Measurements from ENCODE around the gene RUNX3. TPM values are rescaled to one million over a fixed set of nuclear protein-coding genes. Genes with fewer than 3 reads are reported as not detected.

Gene RUNX3
- total and polyA plus RNA-seq, 2 donors (not counting 1 experiment from before 2014, with no cell fraction given): 86.0 to 127 TPM

DNA sequence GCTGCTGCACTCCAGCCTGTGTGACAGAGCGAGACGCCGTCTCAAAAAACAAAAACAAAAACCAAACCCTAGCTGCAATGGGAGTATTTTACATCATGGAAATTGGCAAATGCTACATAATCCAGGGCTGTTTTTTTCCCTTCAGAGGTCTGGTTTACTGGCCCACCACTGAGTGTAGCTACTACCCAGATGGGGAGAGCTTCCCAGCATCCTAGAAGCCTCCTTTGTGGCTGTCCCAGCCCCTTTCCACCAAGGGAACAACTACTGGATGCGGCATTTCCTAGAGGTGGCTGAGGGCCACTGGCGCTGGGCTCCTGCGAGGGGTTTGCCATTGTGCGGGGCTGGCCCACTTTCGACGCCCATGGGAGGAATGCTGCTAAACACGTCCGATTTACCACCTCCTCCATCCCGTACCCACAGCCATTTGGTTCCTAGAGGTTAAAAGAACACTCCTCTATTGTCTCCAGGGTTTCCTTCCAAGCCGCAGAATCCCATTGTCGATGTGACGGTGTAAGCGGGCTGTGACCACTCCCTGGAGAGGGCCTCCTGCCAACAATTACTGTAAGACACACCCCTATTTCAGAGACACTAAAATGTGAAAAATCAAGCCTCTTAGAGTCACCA, 55.4 kb downstream of the RUNX3 start:
- Histone ChIP-seq H3K9ac (ENCODE audit: low read length) (no peak overlapping the region), H2AFZ (ENCODE audit: insufficient read depth, low read depth, low read length, poor library complexity, severe bottlenecking) (no peak overlapping the region), H3K4me1 (ENCODE audit: control insufficient read depth in 2 of 2, insufficient read depth in 2 of 2, low read length in 2 of 2) (peaks cover 11 to 24% of the 10 kb centered on the region in 2 donors), H3K36me3 (replicated peaks in 1 of 2; ENCODE audit: control extremely low read depth in 1 of 2, control insufficient read depth in 1 of 2, extremely low read depth in 1 of 2, insufficient read depth in 2 of 2, low read length in 1 of 2) (no peaks in the 10 kb centered on the region), H3K27ac (ENCODE audit: low read length in 2 of 2) (no peak overlapping the region), H3K27me3 (replicated peaks in 1 of 4; ENCODE audit: control extremely low read depth in 1 of 4, control insufficient read depth in 3 of 4, insufficient read depth in 4 of 4, low read length in 3 of 4) (peaks cover 0 to 20% (median 6%) of the 10 kb centered on the region in 4 experiments), H3K79me2 (ENCODE audit: control insufficient read depth, insufficient read depth, low read length) (no peaks in the 10 kb centered on the region), H3K9me3 (ENCODE audit: control extremely low read depth in 1 of 3, control insufficient read depth in 2 of 3, insufficient read depth in 1 of 3, low read length in 2 of 3) (no peaks in the 10 kb centered on the region), H4K20me1 (ENCODE audit: control insufficient read depth, insufficient read depth, low read length, poor library complexity, severe bottlenecking) (no peaks in the 10 kb centered on the region), H3K4me2 (replicated peaks; ENCODE audit: low read depth, low read length, poor library complexity, severe bottlenecking) (no peak overlapping the region), H3K4me3 (ENCODE audit: control extremely low read depth in 1 of 5, extremely low read depth in 1 of 5, insufficient read depth in 1 of 5, low read depth in 2 of 5, low read length in 4 of 5) (no peak overlapping the region)
- TF ChIP-seq, protein P1, sequence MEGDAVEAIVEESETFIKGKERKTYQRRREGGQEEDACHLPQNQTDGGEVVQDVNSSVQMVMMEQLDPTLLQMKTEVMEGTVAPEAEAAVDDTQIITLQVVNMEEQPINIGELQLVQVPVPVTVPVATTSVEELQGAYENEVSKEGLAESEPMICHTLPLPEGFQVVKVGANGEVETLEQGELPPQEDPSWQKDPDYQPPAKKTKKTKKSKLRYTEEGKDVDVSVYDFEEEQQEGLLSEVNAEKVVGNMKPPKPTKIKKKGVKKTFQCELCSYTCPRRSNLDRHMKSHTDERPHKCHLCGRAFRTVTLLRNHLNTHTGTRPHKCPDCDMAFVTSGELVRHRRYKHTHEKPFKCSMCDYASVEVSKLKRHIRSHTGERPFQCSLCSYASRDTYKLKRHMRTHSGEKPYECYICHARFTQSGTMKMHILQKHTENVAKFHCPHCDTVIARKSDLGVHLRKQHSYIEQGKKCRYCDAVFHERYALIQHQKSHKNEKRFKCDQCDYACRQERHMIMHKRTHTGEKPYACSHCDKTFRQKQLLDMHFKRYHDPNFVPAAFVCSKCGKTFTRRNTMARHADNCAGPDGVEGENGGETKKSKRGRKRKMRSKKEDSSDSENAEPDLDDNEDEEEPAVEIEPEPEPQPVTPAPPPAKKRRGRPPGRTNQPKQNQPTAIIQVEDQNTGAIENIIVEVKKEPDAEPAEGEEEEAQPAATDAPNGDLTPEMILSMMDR (IDR thresholded peaks at IDR 0.05): no peak
- no peak for TF ChIP-seq EZH2 (IDR thresholded peaks at IDR 0.05; ENCODE audit: borderline replicate concordance, insufficient read depth, low read depth, low read length, poor library complexity, severe bottlenecking)
- ATAC-seq (ENCODE audit: low read depth): no peak
- 90% methylated on average over 12 of the region's 16 CpGs for WGBS (ENCODE audit: insufficient coverage)
- peaks cover 17% of the 10 kb centered on the region for H3K4me1 Mint-ChIP-seq
- POLR2A ChIA-PET: interaction anchor here (0.6 kb wide), 2 partner anchors 20 to 356 kb away, joined by 4 to 8 read pairs; no protein-coding TSS in a partner anchor
- CTCF ChIA-PET: interaction anchor here (0.9 to 1.0 kb wide), 2 partner anchors 22 to 186 kb away, joined by 3 read pairs; no protein-coding TSS in a partner anchor
- DNase-seq: no peak
- no peaks in the 10 kb centered on the region for H3K9me3 Mint-ChIP-seq (ENCODE audit: insufficient read depth)
- peaks cover 21% of the 10 kb centered on the region for H3K27me3 Mint-ChIP-seq
- no peak overlapping the region for H3K4me3 Mint-ChIP-seq
- intact Hi-C loops (cut with micrococcal nuclease): no loop called here
- H3K27ac Mint-ChIP-seq: no peak overlapping the region

DNA sequence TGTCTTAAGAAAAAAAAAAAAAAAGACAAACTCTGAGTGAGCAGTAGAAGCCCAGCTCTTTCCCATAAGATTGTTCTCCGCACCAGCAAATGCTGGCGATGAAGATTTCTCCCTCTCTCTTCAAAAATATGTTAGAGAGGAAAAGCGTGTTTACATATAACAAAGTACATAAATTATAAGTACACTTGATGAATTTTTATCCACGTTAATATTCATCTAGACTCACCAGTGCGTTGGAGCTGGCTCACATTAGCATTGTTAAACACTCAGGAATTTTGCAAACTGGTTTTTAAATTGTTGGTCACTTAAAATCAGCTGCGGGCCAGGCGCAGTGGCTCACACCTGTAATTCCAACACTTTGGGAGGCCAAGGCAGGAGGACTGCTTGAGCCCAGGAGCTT, 56.0 kb downstream of the RUNX3 start:
- TF ChIP-seq, protein P1 (IDR thresholded peaks at IDR 0.05): no peak
- TF ChIP-seq EZH2 (IDR thresholded peaks at IDR 0.05; ENCODE audit: borderline replicate concordance, insufficient read depth, low read depth, low read length, poor library complexity, severe bottlenecking): no peak
- H3K4me3 ChIP-seq (ENCODE audit: control extremely low read depth in 1 of 5, extremely low read depth in 1 of 5, insufficient read depth in 1 of 5, low read depth in 2 of 5, low read length in 4 of 5): no peak overlapping the region
- H4K20me1 ChIP-seq (ENCODE audit: control insufficient read depth, insufficient read depth, low read length, poor library complexity, severe bottlenecking): no peaks in the 10 kb centered on the region
- no peak overlapping the region for H3K9ac ChIP-seq (ENCODE audit: low read length)
- intact Hi-C loops (cut with micrococcal nuclease): no loop called here
- no peak overlapping the region for H2AFZ ChIP-seq (ENCODE audit: insufficient read depth, low read depth, low read length, poor library complexity, severe bottlenecking)
- CTCF ChIA-PET: interaction anchor here (0.9 to 1.0 kb wide), 2 partner anchors 23 to 185 kb away, joined by 3 read pairs; no protein-coding TSS in a partner anchor
- WGBS (ENCODE audit: insufficient coverage): 100% methylated on average over 2 of the region's 7 CpGs
- Mint-ChIP-seq H3K4me1 (peaks cover 18% of the 10 kb centered on the region), H3K27ac (no peak overlapping the region), H3K9me3 (ENCODE audit: insufficient read depth) (no peaks in the 10 kb centered on the region), H3K27me3 (peaks cover 22% of the 10 kb centered on the region), H3K4me3 (no peak overlapping the region)
- no peak for DNase-seq
- POLR2A ChIA-PET: interaction anchor here (0.6 to 0.7 kb wide), 3 partner anchors 20 to 394 kb away, joined by 4 to 8 read pairs (median 4); no protein-coding TSS in a partner anchor
- no peak for ATAC-seq (ENCODE audit: low read depth)
- no peak overlapping the region for H3K4me2 ChIP-seq (replicated peaks; ENCODE audit: low read depth, low read length, poor library complexity, severe bottlenecking)
- no peaks in the 10 kb centered on the region for H3K9me3 ChIP-seq (ENCODE audit: control extremely low read depth in 1 of 3, control insufficient read depth in 2 of 3, insufficient read depth in 1 of 3, low read length in 2 of 3)
- H3K79me2 ChIP-seq (ENCODE audit: control insufficient read depth, insufficient read depth, low read length): no peaks in the 10 kb centered on the region
- H3K27me3 ChIP-seq (replicated peaks in 1 of 4; ENCODE audit: control extremely low read depth in 1 of 4, control insufficient read depth in 3 of 4, insufficient read depth in 4 of 4, low read length in 3 of 4): peaks cover 0 to 20% (median 5%) of the 10 kb centered on the region in 4 experiments
- H3K4me1 ChIP-seq (ENCODE audit: control insufficient read depth in 2 of 2, insufficient read depth in 2 of 2, low read length in 2 of 2): peaks cover 11 to 24% of the 10 kb centered on the region in 2 donors
- no peaks in the 10 kb centered on the region for H3K36me3 ChIP-seq (replicated peaks in 1 of 2; ENCODE audit: control extremely low read depth in 1 of 2, control insufficient read depth in 1 of 2, extremely low read depth in 1 of 2, insufficient read depth in 2 of 2, low read length in 1 of 2)
- no peak overlapping the region for H3K27ac ChIP-seq (ENCODE audit: low read length in 2 of 2)
